Measurements from ENCODE around the gene MAST2.

DNA sequence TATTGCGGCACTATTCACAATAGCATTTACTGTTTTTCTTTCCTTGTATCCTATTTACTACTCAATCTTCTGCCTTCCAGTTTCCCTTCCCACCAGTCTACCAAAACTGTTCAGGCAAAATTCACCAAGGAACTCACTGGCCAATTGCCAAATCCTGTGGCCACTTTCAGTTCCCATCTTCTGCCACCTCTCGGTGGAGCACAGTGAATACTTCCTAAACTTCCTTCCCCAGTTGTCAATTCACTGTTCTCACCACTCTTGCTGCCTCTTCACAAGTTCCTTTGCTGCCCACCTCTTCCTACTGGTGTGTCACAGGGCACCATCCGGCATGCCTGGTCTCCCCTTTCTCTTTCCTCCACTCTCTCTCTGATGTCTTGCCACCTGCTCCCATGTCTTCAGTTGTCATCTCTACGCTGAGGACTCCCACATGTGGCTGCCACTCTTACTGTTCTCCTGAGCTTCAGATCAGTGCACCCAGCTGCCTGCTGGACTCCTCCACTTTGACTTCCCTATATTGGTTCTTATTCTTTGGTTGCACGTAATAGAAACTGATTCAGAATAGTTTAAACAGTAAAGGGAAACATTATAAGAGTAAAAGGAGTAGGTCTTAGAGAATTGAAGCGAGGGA, 214.6 kb downstream of the MAST2 start:
- TF ChIP-seq SUZ12 (IDR thresholded peaks at IDR 0.05; ENCODE audit: extremely low read depth, insufficient read depth, insufficient read length) (no peak), ZNF274 (IDR thresholded peaks at IDR 0.05; ENCODE audit: low read depth, low read length) (no peak)

Data from NT2/D1 (cell line).